ENCODE data around the gene TAX1BP1. TPM values are rescaled to one million over a fixed set of nuclear protein-coding genes. Genes with fewer than 3 reads are reported as not detected.
"Not testable (repeated sequence)": the region's sequence is repeated elsewhere in the genome, so short reads cannot be mapped to it uniquely, and the experiment has no call there.

Gene TAX1BP1
- total and polyA plus RNA-seq, 2 experiments from 2014 or later, result 98.1 to 137 TPM

GRCh38 chr7:27850531-27850930 is 110.6 kb downstream of the TAX1BP1 start:
- in situ Hi-C loops (cut with MboI), result no loop called here
- no peak for TF ChIP-seq EZH2 (IDR thresholded peaks at IDR 0.05; ENCODE audit: insufficient read depth, poor library complexity, severe bottlenecking)
- TF ChIP-seq EZH2phosphoT487 (IDR thresholded peaks at IDR 0.05; ENCODE audit: insufficient read depth, low read depth), result no peak
- no peak for DNase-seq
- Histone ChIP-seq H2AFZ (no peak overlapping the region), H3K27ac (no peak overlapping the region), H3K79me2 (ENCODE audit: insufficient read depth) (no peaks in the 10 kb centered on the region), H3K4me1 (ENCODE audit: insufficient read depth) (no peaks in the 10 kb centered on the region), H3K36me3 (ENCODE audit: low read depth) (no peaks in the 10 kb centered on the region), H3K9me2 (ENCODE audit: insufficient read depth) (no peaks in the 10 kb centered on the region), H3F3A (ENCODE audit: insufficient read depth) (no peaks in the 10 kb centered on the region), H3K9ac (no peak overlapping the region), H3K4me3 (no peak overlapping the region), H3K4me2 (ENCODE audit: unreplicated experiment) (no peak overlapping the region), H3K27me3 (replicated peaks; ENCODE audit: insufficient read depth) (no peaks in the 10 kb centered on the region), H4K20me1 (ENCODE audit: insufficient read depth) (no peaks in the 10 kb centered on the region), H3K9me3 (ENCODE audit: low read depth) (peaks cover 4% of the 10 kb centered on the region)
- whole genome bisulfite sequencing, 2 experiments (ENCODE audit: low coverage in 1 of 2, low lambda C conversion rate in 2 of 2, missing lambda C conversion rate in 2 of 2), result 94 to 98% methylated on average over 5 of the region's 5 CpGs

- H3K36me3 ChIP-seq (ENCODE audit: low read depth); H3K79me2 ChIP-seq (ENCODE audit: insufficient read depth); H3K27ac ChIP-seq; H3K9me3 ChIP-seq (ENCODE audit: low read depth); H3K4me3 ChIP-seq; in situ Hi-C loops (cut with MboI); H3K9me2 ChIP-seq (ENCODE audit: insufficient read depth); H3K4me1 ChIP-seq (ENCODE audit: insufficient read depth); DNase-seq; H3F3A ChIP-seq (ENCODE audit: insufficient read depth); H4K20me1 ChIP-seq (ENCODE audit: insufficient read depth); H3K9ac ChIP-seq; H2AFZ ChIP-seq; H3K4me2 ChIP-seq (ENCODE audit: unreplicated experiment); H3K27me3 ChIP-seq (replicated peaks; ENCODE audit: insufficient read depth): not testable (repeated sequence)
- 97 to 100% methylated on average over 15 to 17 of the region's 28 CpGs for WGBS, 2 experiments (ENCODE audit: low coverage in 1 of 2, low lambda C conversion rate in 2 of 2, missing lambda C conversion rate in 2 of 2)
Observed at GRCh38 chr7:27856703-27857485, 116.9 kb downstream of the TAX1BP1 start.

GRCh38 chr7:27860800-27861199 is 120.8 kb downstream of the TAX1BP1 start:
- Histone ChIP-seq H4K20me1 (ENCODE audit: insufficient read depth) (no peaks in the 10 kb centered on the region), H3K27ac (no peak overlapping the region), H2AFZ (no peak overlapping the region), H3K4me1 (ENCODE audit: insufficient read depth) (no peaks in the 10 kb centered on the region), H3K36me3 (ENCODE audit: low read depth) (peaks cover 2% of the 10 kb centered on the region; the same call in 1 of the 2 replicates), H3F3A (ENCODE audit: insufficient read depth) (no peaks in the 10 kb centered on the region), H3K4me3 (no peak overlapping the region), H3K79me2 (ENCODE audit: insufficient read depth) (no peaks in the 10 kb centered on the region), H3K9me3 (ENCODE audit: low read depth) (no peaks in the 10 kb centered on the region), H3K27me3 (replicated peaks; ENCODE audit: insufficient read depth) (no peaks in the 10 kb centered on the region), H3K4me2 (ENCODE audit: unreplicated experiment) (no peak overlapping the region), H3K9ac (no peak overlapping the region), H3K9me2 (ENCODE audit: insufficient read depth) (no peaks in the 10 kb centered on the region)
- no peak for DNase-seq
- no peak for TF ChIP-seq EZH2phosphoT487 (IDR thresholded peaks at IDR 0.05; ENCODE audit: insufficient read depth, low read depth)
- no peak for TF ChIP-seq EZH2 (IDR thresholded peaks at IDR 0.05; ENCODE audit: insufficient read depth, poor library complexity, severe bottlenecking)
- in situ Hi-C loops (cut with MboI), result no loop called here
- 89% methylated on average over 6 of the region's 6 CpGs for WGBS, 2 experiments (ENCODE audit: low coverage in 1 of 2, low lambda C conversion rate in 2 of 2, missing lambda C conversion rate in 2 of 2)

- Histone ChIP-seq H3K4me2 (ENCODE audit: unreplicated experiment) (no peak overlapping the region), H3K9me2 (ENCODE audit: insufficient read depth) (no peaks in the 10 kb centered on the region), H3K9me3 (ENCODE audit: low read depth) (no peaks in the 10 kb centered on the region), H3K79me2 (ENCODE audit: insufficient read depth) (no peaks in the 10 kb centered on the region), H3K27ac (no peak overlapping the region), H3K4me1 (ENCODE audit: insufficient read depth) (no peaks in the 10 kb centered on the region), H3K9ac (no peak overlapping the region), H3K36me3 (ENCODE audit: low read depth) (no peaks in the 10 kb centered on the region), H2AFZ (no peak overlapping the region), H3K4me3 (no peak overlapping the region), H4K20me1 (ENCODE audit: insufficient read depth) (no peaks in the 10 kb centered on the region), H3F3A (ENCODE audit: insufficient read depth) (no peaks in the 10 kb centered on the region), H3K27me3 (replicated peaks; ENCODE audit: insufficient read depth) (no peaks in the 10 kb centered on the region)
- in situ Hi-C loops (cut with MboI), result no loop called here
- TF ChIP-seq EZH2phosphoT487 (IDR thresholded peaks at IDR 0.05; ENCODE audit: insufficient read depth, low read depth), result no peak
- no peak for TF ChIP-seq EZH2 (IDR thresholded peaks at IDR 0.05; ENCODE audit: insufficient read depth, poor library complexity, severe bottlenecking)
- 71 to 74% methylated on average over 3 of the region's 3 CpGs for WGBS, 2 experiments (ENCODE audit: low coverage in 1 of 2, low lambda C conversion rate in 2 of 2, missing lambda C conversion rate in 2 of 2)
- DNase-seq, result no peak
Observed at GRCh38 chr7:27861747-27862146, 121.8 kb downstream of the TAX1BP1 start.

Data from GM23248 (cell line).